Measurements from ENCODE around the gene MYO10.

GRCh38 chr5:16883806-16884205 lies 52.3 kb downstream of the MYO10 start:
- no peak for TF ChIP-seq ZNF274 (IDR thresholded peaks at IDR 0.05; ENCODE audit: low read length)
- TF ChIP-seq ZNF274 (tag by site-specific recombination; IDR thresholded peaks at IDR 0.05; ENCODE audit: borderline replicate concordance): no peak
- TF ChIP-seq KLF17 (tag by site-specific recombination; IDR thresholded peaks at IDR 0.05): no peak
- TF ChIP-seq ZBTB7A (tag by site-specific recombination; IDR thresholded peaks at IDR 0.05; ENCODE audit: low read depth): no peak
- TF ChIP-seq CTCF (tag by site-specific recombination; IDR thresholded peaks at IDR 0.05): no peak
- TF ChIP-seq ZNF266 (tag by site-specific recombination; IDR thresholded peaks at IDR 0.05; ENCODE audit: low read depth): no peak
- no peak for TF ChIP-seq PRDM6 (tag by site-specific recombination; IDR thresholded peaks at IDR 0.05)
- no peak for TF ChIP-seq GLIS1 (tag by site-specific recombination; IDR thresholded peaks at IDR 0.05)
- TF ChIP-seq ZNF660 (tag by site-specific recombination; IDR thresholded peaks at IDR 0.05): no peak
- TF ChIP-seq MEIS1 (CRISPR knock-in tag; IDR thresholded peaks at IDR 0.05; ENCODE audit: borderline replicate concordance): no peak
